ENCODE data around the gene NES.

The NES gene

GRCh38 chr1:156664046-156664766 is 13.0 kb downstream of the NES start:
- no peak for TF ChIP-seq CTCF (conservative IDR thresholded peaks at IDR 0.05)
- no peak overlapping the region for H3K27ac ChIP-seq

- no peak for TF ChIP-seq CTCF (conservative IDR thresholded peaks at IDR 0.05)
- H3K27ac ChIP-seq: no peak overlapping the region
Observed at GRCh38 chr1:156663178-156663577, 14.0 kb downstream of the NES start.

GRCh38 chr1:156662800-156663055 is 14.5 kb downstream of the NES start:
- H3K27ac ChIP-seq: no peak overlapping the region
- no peak for TF ChIP-seq CTCF (conservative IDR thresholded peaks at IDR 0.05)

GRCh38 chr1:156662005-156662799 is 15.0 kb downstream of the NES start:
- no peak for TF ChIP-seq CTCF (conservative IDR thresholded peaks at IDR 0.05)
- no peak overlapping the region for H3K27ac ChIP-seq

- no peak for TF ChIP-seq CTCF (conservative IDR thresholded peaks at IDR 0.05)
- H3K27ac ChIP-seq: peak overlapping the region; percentile 42
Observed at GRCh38 chr1:156660752-156661112, 16.5 kb downstream of the NES start.

- peak overlapping the region; percentile 42 for H3K27ac ChIP-seq
- peak; percentile 99 for TF ChIP-seq CTCF (conservative IDR thresholded peaks at IDR 0.05)
Observed at GRCh38 chr1:156659988-156660751, 17.0 kb downstream of the NES start.

GRCh38 chr1:156659661-156659987 is 17.6 kb downstream of the NES start:
- peak overlapping the region; percentile 42; the same call in 1 of the 2 replicates for H3K27ac ChIP-seq
- TF ChIP-seq CTCF (conservative IDR thresholded peaks at IDR 0.05): 0 out of 2 replicates have a peak, but pooled peaks have one; percentile 28

All from VCaP (cell line).